Lower leg skin (tissue), 3 donors: ENCODE results near the gene SOS1.

Experiments
- POLR2A ChIP-seq, 2 donors: fragments of 450-650 bp; IDR thresholded peaks; one replicate each; pipeline ENCODE4 v1.6.1; 2016 to 2017; ENCODE audit warnings: antibody characterized with exemption in 2 of 2, mild to moderate bottlenecking in 1 of 2, moderate library complexity in 1 of 2
- TF ChIP-seq, protein P1 (sequence below), 3 donors: fragments of 450-650 bp; IDR thresholded peaks; one replicate each; pipeline ENCODE4 v1.5.1; 2016; ENCODE audit warnings: antibody characterized with exemption in 3 of 3, mild to moderate bottlenecking in 3 of 3, moderate library complexity in 2 of 3

- TF ChIP-seq, protein P1, sequence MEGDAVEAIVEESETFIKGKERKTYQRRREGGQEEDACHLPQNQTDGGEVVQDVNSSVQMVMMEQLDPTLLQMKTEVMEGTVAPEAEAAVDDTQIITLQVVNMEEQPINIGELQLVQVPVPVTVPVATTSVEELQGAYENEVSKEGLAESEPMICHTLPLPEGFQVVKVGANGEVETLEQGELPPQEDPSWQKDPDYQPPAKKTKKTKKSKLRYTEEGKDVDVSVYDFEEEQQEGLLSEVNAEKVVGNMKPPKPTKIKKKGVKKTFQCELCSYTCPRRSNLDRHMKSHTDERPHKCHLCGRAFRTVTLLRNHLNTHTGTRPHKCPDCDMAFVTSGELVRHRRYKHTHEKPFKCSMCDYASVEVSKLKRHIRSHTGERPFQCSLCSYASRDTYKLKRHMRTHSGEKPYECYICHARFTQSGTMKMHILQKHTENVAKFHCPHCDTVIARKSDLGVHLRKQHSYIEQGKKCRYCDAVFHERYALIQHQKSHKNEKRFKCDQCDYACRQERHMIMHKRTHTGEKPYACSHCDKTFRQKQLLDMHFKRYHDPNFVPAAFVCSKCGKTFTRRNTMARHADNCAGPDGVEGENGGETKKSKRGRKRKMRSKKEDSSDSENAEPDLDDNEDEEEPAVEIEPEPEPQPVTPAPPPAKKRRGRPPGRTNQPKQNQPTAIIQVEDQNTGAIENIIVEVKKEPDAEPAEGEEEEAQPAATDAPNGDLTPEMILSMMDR (IDR thresholded peaks at IDR 0.05) = no peak
- TF ChIP-seq POLR2A (IDR thresholded peaks at IDR 0.05) = no peak
Measured at GRCh38 chr2:39024833-39025232, 96.0 kb downstream of the SOS1 start.
